Measurements from ENCODE around the gene DNAI1.

Gene DNAI1

GRCh38 chr9:34513567-34514214 is 55.1 kb downstream of the DNAI1 start:
- no peak for DNase-seq (ENCODE audit: extremely low read depth, low read depth)
- TF ChIP-seq CTCF (IDR thresholded peaks at IDR 0.05; ENCODE audit: low read depth, low read length) = no peak

GRCh38 chr9:34514401-34514800 is 55.8 kb downstream of the DNAI1 start:
- DNase-seq (ENCODE audit: extremely low read depth, low read depth) = no peak
- TF ChIP-seq CTCF (IDR thresholded peaks at IDR 0.05; ENCODE audit: low read depth, low read length) = no peak

GRCh38 chr9:34514816-34515215 is 56.2 kb downstream of the DNAI1 start:
- no peak for TF ChIP-seq CTCF (IDR thresholded peaks at IDR 0.05; ENCODE audit: low read depth, low read length)

GRCh38 chr9:34515959-34516358 is 57.4 kb downstream of the DNAI1 start:
- no peak for TF ChIP-seq CTCF (IDR thresholded peaks at IDR 0.05; ENCODE audit: low read depth, low read length)
- DNase-seq (ENCODE audit: extremely low read depth, low read depth) = no peak

More at GRCh38 chr9:34514816-34515215, 56.2 kb downstream of the DNAI1 start:
- DNase-seq (ENCODE audit: extremely low read depth, low read depth) = no peak

GRCh38 chr9:34517185-34517584 is 58.6 kb downstream of the DNAI1 start:
- no peak for TF ChIP-seq CTCF (IDR thresholded peaks at IDR 0.05; ENCODE audit: low read depth, low read length)
- no peak for DNase-seq (ENCODE audit: extremely low read depth, low read depth)

GRCh38 chr9:34518110-34518616 is 59.6 kb downstream of the DNAI1 start:
- TF ChIP-seq CTCF (IDR thresholded peaks at IDR 0.05; ENCODE audit: low read depth, low read length) = no peak

GRCh38 chr9:34518896-34519295 is 60.3 kb downstream of the DNAI1 start:
- TF ChIP-seq CTCF (IDR thresholded peaks at IDR 0.05; ENCODE audit: low read depth, low read length) = no peak
- DNase-seq (ENCODE audit: extremely low read depth, low read depth) = no peak

More at GRCh38 chr9:34518110-34518616, 59.6 kb downstream of the DNAI1 start:
- DNase-seq (ENCODE audit: extremely low read depth, low read depth) = no peak

Measured in AG09319 (cell line).